K562 (cell line): ENCODE measurements around the gene IRF2. TPM values are rescaled to one million over a fixed set of nuclear protein-coding genes. Genes with fewer than 3 reads are reported as not detected.

ENCODE experiments used
- ATAC-seq: fragments of 200-7000 bp; cut with Tn5 transposase; 3 replicates; pipeline ENCODE4 v1.9.1; 2020; ENCODE audit warnings: moderate library complexity
- BruUV-seq: library from RNA; stranded (reverse); fragments of 400-500 nt; replicated peaks from 2 replicates; lab custom pipeline; 2021; lab: Mats Ljungman, UMichigan
- CTCF ChIA-PET: fragments of 300-600 bp; formaldehyde crosslinking; extraction: SDS; loops from one replicate; lab custom pipeline; 2021; ENCODE audit warnings: low intra/inter-chr PET ratio; lab: Yijun Ruan, JAX
- POLR2A ChIA-PET: fragments of 300-600, 350-650 bp; sonication (Branson Sonifier 250); formaldehyde crosslinking; extraction: SDS; loops from one replicate; lab custom pipeline; 2021; ENCODE audit warnings: antibody characterized with exemption, inconsistent platforms; lab: Yijun Ruan, JAX
- DNase-seq, 4 experiments: peaks; one replicate each; pipeline versions ENCODE4 v3.0.0 to v3.0.0-alpha.2; 2011 to 2018; ENCODE audit warnings: low spot score in 3 of 4, mixed read lengths in 3 of 4; ENCODE audit errors: extremely low read depth in 1 of 4
- FAIRE-seq: peaks from 2 replicates; lab custom pipeline; 2011; peaks lifted over from hg19 to GRCh38; lab: Jason Lieb, UNC
- H2AFZ ChIP-seq: 2 replicates; pipeline ENCODE4 v1.6.0; 2011; ENCODE audit warnings: low read depth, low read length, control low read depth, inconsistent platforms
- H3K27ac ChIP-seq: fragments of 200-600 bp; 3 replicates; pipeline ENCODE4 v1.8.0; 2011; ENCODE audit warnings: low read depth, mild to moderate bottlenecking, control low read depth, inconsistent platforms, low read length, moderate library complexity, mixed read lengths; ENCODE audit errors: extremely low read depth
- H3K27me3 ChIP-seq, 2 experiments: fragments of 300-600 bp in 1 of 2; 2 replicates in 1 of 2; 3 replicates in 1 of 2; pipeline versions ENCODE4 v1.6.0 to v1.8.0; 2011; ENCODE audit warnings: inconsistent platforms in 2 of 2, low read length in 2 of 2, mild to moderate bottlenecking in 1 of 2, mixed read lengths in 1 of 2, moderate library complexity in 1 of 2; ENCODE audit not compliant: control insufficient read depth in 2 of 2, insufficient read depth in 2 of 2
- H3K36me3 ChIP-seq: fragments of 300-600 bp; 3 replicates; pipeline ENCODE4 v1.8.0; 2011; ENCODE audit warnings: mild to moderate bottlenecking, low read length, inconsistent platforms; ENCODE audit not compliant: control insufficient read depth, insufficient read depth
- H3K4me1 ChIP-seq, 2 experiments: fragments of 200-600 bp in 1 of 2; replicated peaks in 1 of 2; 2 replicates in 1 of 2; 3 replicates in 1 of 2; pipeline versions ENCODE4 v1.5.1 to v1.8.0; 2011; ENCODE audit warnings: inconsistent platforms in 2 of 2, low read length in 2 of 2, mild to moderate bottlenecking in 1 of 2, mixed read lengths in 1 of 2, moderate library complexity in 1 of 2; ENCODE audit not compliant: control insufficient read depth in 2 of 2, insufficient read depth in 2 of 2
- H3K4me2 ChIP-seq: 2 replicates; pipeline ENCODE4 v1.6.1; 2011; ENCODE audit warnings: low read length, control low read depth, inconsistent platforms, mixed read lengths; ENCODE audit not compliant: insufficient read depth
- H3K4me3 ChIP-seq: fragments of 200-600 bp; sonication (generic), shearing (Covaris generic); 2 replicates; pipeline ENCODE4 v1.5.1; 2016; ENCODE audit warnings: control low read depth, inconsistent platforms
- H3K79me2 ChIP-seq: fragments of 200-600 bp; 3 replicates; pipeline ENCODE4 v1.8.0; 2011; ENCODE audit warnings: low read length, inconsistent platforms; ENCODE audit not compliant: control insufficient read depth, insufficient read depth
- H3K9ac ChIP-seq, 2 experiments: 2 replicates each; pipeline versions ENCODE4 v1.6.0 to v1.6.1; 2011; ENCODE audit warnings: low read depth in 2 of 2, low read length in 2 of 2, control low read depth in 1 of 2, inconsistent platforms in 1 of 2, mild to moderate bottlenecking in 1 of 2, mixed read lengths in 1 of 2; ENCODE audit not compliant: insufficient read depth in 1 of 2
- H3K9me1 ChIP-seq: one replicate; pipeline ENCODE4 v1.6.0; 2011; ENCODE audit warnings: inconsistent platforms, mild to moderate bottlenecking, low read length, moderate library complexity; ENCODE audit not compliant: control insufficient read depth, insufficient read depth
- H3K9me3 ChIP-seq: replicated peaks from 2 replicates; pipeline ENCODE4 v1.5.1; 2011; ENCODE audit warnings: low read depth, low read length, inconsistent platforms; ENCODE audit not compliant: control insufficient read depth, insufficient read depth
- H4K20me1 ChIP-seq: replicated peaks from 2 replicates; pipeline ENCODE4 v1.6.1; 2011; ENCODE audit warnings: low read length, inconsistent platforms, mixed read lengths; ENCODE audit not compliant: control insufficient read depth, insufficient read depth
- ARID3B ChIP-seq: fragments of 250-450 bp; sonication (Bioruptor Pico); IDR thresholded peaks from 2 replicates; pipeline ENCODE4 v1.4.0; 2020; ENCODE audit warnings: borderline replicate concordance
- BRF2 ChIP-seq: IDR thresholded peaks from 3 replicates; pipeline ENCODE4 v1.6.1; 2011; ENCODE audit warnings: borderline replicate concordance, mild to moderate bottlenecking; ENCODE audit not compliant: insufficient read length, insufficient read depth
- CHD2 ChIP-seq: IDR thresholded peaks from 2 replicates; pipeline ENCODE4 v1.6.1; 2011; ENCODE audit warnings: low read depth, low read length
- MBD2 ChIP-seq: sonication (generic); IDR thresholded peaks from 2 replicates; pipeline ENCODE4 v1.6.1; 2016; ENCODE audit warnings: low read depth, borderline replicate concordance
- POU5F1 ChIP-seq: fragments of 150-350 bp; IDR thresholded peaks from 2 replicates; pipeline ENCODE4 v1.6.1; 2014; ENCODE audit warnings: borderline replicate concordance, low read length, low read depth, mild to moderate bottlenecking; ENCODE audit not compliant: partially characterized antibody
- ZNF239 ChIP-seq: fragments of 250-450 bp; sonication (Bioruptor Pico); IDR thresholded peaks from 2 replicates; pipeline ENCODE4 v1.4.0; 2020; ENCODE audit warnings: mild to moderate bottlenecking
- ZNF280A ChIP-seq: fragments of 450-650 bp; IDR thresholded peaks from 2 replicates; pipeline ENCODE4 v1.6.1; 2018; ENCODE audit warnings: mild to moderate bottlenecking, low read depth; ENCODE audit not compliant: partially characterized antibody
- ZSCAN32 ChIP-seq: fragments of 450-650 bp; formaldehyde crosslinking; IDR thresholded peaks from 2 replicates; pipeline ENCODE4 v1.4.0; 2020; ENCODE audit warnings: mild to moderate bottlenecking, moderate library complexity
- WGBS: fragments of 100-300 bp; shearing (Covaris generic); methylation state at CpG from one replicate; pipeline ENCODE4 v1.1.6; 2016; ENCODE audit warnings: low coverage, mixed read lengths; ENCODE audit not compliant: insufficient coverage; ENCODE audit errors: missing lambda C conversion rate; 5-methylcytosine and 5-hydroxymethylcytosine counted together
- in situ Hi-C: fragments of 300-500 bp; cut with MboI; formaldehyde crosslinking; loops from 4 replicates; pipeline ENCODE4 v1.15.0; 2018; ENCODE audit warnings: inconsistent platforms, mixed read lengths
- intact Hi-C: fragments of 100-400 bp; cut with micrococcal nuclease; formaldehyde crosslinking; loops from 2 replicates; pipeline ENCODE4 v1.14.2; 2022
- polyA plus RNA-seq, 8 experiments: library from polyadenylated mRNA; depleted of rRNA in 4 of 8; stranded (reverse) in 5 of 8; unstranded in 3 of 8; fragments of >200 nt; fragmentation: Nextera tagmentation in 2 of 8; fragmentation: Illumina TruSeq in 1 of 8; extraction: Ambion mirVana in 2 of 8; extraction: Trizol in 1 of 8; gene quantifications; 2 replicates each; pipeline versions ENCODE4 v1.2.1 to v1.2.3, GENCODE V29; 2011 to 2014; ENCODE audit warnings: inconsistent platforms in 1 of 8, missing spikeins in 1 of 8
- total RNA-seq, 7 experiments: library from RNA; depleted of rRNA in 6 of 7; stranded (reverse); fragments of >200 nt in 6 of 7; fragmentation: Illumina TruSeq in 2 of 7; extraction: Trizol in 2 of 7; gene quantifications; 2 replicates each; pipeline versions ENCODE4 v1.2.1 to v1.2.3, GENCODE V29; 2011 to 2021; ENCODE audit warnings: low replicate concordance in 1 of 7

Gene IRF2
- total and polyA plus RNA-seq, 9 of the 15 experiments (the other 6 are each of a cell fraction or from before 2014, with no cell fraction given) = 7.1 to 17.1 (median 11.3) TPM

- TF ChIP-seq CHD2 = no peak
- no peak for TF ChIP-seq ZNF239 (CRISPR knock-in tag)
- no peak for TF ChIP-seq BRF2
These were observed 74.8 kb downstream of the IRF2 start (continued) for GRCh38 chr4:184399512-184399908.

GRCh38 chr4:184398741-184399511, 75.4 kb downstream of the IRF2 start:
- H3K79me2 ChIP-seq = no peaks in the 10 kb centered on the region
- H4K20me1 ChIP-seq = no peaks in the 10 kb centered on the region
- no peak for ATAC-seq
- peaks cover 24% of the 10 kb centered on the region; the same call in 2 of the 3 replicates for H3K36me3 ChIP-seq
- FAIRE-seq = no peak
- no peak overlapping the region for H3K4me3 ChIP-seq
- H3K9me1 ChIP-seq = no peaks in the 10 kb centered on the region
- ChIA-PET POLR2A (interaction anchor here (0.7 kb wide), 1 partner anchor 10 kb away, joined by 3 read pairs; no protein-coding TSS in a partner anchor), CTCF (no interaction called here)
- 88% methylated on average over 21 of the region's 24 CpGs for WGBS
- intact Hi-C loops (no loop called here), in situ Hi-C loops (no loop called here)
- no peak overlapping the region for H3K4me2 ChIP-seq
- no peak overlapping the region for H3K9ac ChIP-seq
- H3K27me3 ChIP-seq = no peaks in the 10 kb centered on the region
- BruUV-seq = no TSS peak
- no peaks in the 10 kb centered on the region for H3K9me3 ChIP-seq
- H3K4me1 ChIP-seq = no peaks in the 10 kb centered on the region; a peak in 1 of 5 replicates
- DNase-seq = no peak
- H2AFZ ChIP-seq = no peak overlapping the region
- no peak overlapping the region for H3K27ac ChIP-seq
- TF ChIP-seq MBD2 = no peak
- no peak for TF ChIP-seq ARID3B (CRISPR knock-in tag)
- TF ChIP-seq ZNF280A = no peak
- no peak for TF ChIP-seq ZSCAN32 (CRISPR knock-in tag)
- no peak for TF ChIP-seq POU5F1
